Hippocampal formation (tissue), 2 donors: ENCODE measurements around the gene DTD1.

Source experiments
- DNase-seq, 2 donors: peaks; one replicate each; lab custom pipeline; 2025; lab: John Stamatoyannopoulos, UW

Gene DTD1

DNA sequence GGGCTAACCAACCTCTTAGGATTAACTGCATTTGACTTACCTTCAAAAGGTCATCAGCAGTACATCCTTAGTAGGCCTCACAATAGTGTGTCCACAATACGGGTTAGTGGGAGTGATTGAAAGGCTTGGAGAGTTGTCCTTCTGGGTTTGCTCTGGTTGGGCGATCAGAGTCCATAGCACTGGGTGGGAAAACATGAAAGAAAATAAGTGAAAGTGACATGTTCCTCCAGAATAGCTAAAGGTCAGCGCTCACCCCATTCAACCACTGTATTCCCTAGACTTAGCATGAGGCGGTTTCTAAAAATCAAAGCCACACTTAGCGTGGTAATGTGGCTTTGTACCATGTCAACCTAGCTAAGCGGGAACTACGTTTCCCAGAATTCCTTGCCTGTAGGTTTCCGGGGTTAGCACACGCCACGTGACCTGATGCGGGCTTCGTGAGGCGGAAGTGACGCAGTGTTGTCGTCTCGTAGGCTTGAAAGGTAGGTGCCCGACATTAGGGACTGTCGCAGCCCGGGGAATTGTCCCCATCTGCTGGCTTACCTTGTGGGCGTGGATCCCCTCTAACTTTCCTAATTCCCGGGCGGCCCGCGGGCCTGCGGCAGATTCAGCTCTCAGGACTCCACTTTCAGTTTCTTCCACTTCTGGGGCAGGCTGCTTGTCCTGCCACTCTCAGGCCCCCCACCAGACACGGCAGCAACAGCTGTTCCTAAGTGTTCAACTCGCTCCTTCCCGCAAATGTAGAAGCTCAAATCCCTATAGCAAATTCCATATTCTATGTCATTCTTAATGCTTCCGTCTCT is 206.0 kb downstream of the DTD1 start:
- DNase-seq, result peak; percentile 85 to 98

DNA sequence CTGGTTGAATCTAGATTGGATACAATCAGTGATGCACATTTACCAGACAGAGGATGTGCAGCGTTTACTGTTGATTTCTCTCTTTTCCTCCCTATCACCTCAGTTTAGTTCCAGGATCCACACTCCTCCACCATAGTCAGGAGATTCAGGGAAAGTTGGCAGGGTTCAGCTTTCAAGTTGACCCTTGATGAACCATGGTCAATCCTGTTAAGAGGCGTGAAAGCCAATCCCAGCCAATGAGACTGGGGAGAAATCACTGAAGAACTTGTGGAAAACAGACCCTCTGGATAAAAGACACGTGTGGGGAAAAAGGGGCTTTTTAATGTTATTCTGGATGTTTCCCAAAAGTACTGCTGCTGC is 206.6 kb downstream of the DTD1 start:
- DNase-seq, result no peak

GRCh38 chr20:18795366-18795765 is 207.5 kb downstream of the DTD1 start:
- DNase-seq, result no peak

DNA sequence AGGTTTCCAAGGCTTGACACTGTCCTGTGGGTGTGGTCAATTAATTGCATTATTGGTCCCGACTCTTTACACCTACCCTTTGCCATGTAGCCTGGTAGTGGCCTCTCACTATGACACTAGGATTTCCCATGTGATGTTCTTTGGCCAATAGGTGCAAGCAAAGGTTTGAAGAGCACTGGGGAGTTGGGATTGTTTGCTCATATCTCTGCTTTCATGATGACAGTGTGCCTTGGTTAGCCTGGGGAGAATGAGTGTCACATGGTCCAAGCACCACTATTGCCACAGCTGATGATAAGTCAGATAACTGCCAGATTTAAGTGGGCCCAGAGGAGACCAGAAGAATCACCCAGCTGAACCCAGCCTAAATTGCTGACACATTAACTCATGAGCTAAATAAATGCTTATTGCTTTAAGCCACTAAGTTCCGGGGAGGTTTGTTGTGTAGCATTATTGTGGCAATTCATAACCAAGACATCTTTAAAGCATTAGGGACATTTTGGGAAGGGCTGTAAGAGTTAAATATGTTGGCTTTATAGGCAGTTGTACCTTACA is 208.5 kb downstream of the DTD1 start:
- no peak for DNase-seq

GRCh38 chr20:18801516-18801915 is 213.7 kb downstream of the DTD1 start:
- DNase-seq, result no peak

DNA sequence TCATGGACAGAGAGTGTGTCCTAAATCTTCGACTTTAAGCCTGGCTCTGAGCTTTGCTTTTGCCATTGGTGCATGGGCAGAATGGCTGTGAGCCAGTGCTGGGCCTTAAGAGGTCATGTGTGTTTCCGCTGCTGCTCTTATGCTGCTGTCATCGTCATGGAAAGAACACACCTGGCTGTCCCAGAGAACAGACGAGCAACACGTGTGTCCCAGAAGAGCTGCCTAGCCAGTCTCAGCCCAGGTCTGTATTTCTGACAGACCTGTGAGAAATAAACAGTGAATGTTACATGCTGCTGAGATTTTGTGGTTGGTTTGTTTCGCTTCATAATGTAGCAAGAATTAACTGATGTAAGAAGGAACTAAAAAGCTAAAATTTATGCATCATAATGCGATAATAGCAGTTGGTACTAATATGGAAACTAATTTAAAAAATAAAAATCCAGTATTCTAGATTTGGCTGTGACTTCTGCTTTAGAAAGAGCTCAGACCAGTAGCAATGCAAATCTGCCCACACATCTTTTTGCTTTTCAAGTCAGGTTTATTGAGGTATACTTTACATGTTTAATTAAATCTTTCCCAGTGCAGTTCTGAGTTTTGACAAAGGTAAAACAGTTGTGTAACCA is 214.3 kb downstream of the DTD1 start:
- DNase-seq, result no peak

DNA sequence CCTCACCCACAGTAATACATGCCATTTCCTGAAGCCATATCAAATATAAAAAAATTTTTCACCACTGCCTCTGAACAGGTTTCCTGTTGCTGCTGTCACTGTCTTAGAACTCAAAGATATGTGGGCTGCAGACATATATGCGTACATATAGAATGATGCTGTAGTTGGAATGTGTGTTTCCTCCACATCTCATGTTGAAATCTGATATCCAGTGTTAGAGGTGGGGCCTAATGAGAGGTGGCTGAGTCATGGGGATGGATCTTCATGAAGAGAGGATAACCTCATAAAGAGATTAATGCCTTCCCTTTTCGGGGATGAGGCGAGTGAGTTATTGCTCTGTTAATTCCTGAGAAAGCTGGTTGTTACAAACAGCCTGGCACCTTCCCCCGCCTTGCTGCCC is 218.0 kb downstream of the DTD1 start:
- DNase-seq, result no peak

DNA sequence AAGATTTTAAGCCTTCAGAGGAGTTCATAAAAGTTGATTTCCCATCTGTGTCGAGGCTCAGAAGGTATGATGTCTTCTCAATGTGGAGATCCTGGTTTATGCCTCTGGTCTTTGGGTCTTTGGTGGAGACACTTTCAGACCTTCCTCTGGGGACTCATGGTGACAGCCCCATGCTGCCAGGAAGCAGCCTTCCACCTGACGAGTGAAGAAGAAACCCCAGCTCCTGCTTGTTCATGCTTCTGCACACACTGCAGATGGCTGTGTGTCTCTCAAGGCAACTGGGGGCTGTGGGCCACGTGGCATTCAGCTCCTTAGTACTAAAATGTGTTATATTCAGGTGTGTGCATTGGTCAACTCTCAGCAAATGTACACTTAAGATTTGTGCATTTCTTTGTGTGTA is 220.9 kb downstream of the DTD1 start:
- DNase-seq, result no peak

DNA sequence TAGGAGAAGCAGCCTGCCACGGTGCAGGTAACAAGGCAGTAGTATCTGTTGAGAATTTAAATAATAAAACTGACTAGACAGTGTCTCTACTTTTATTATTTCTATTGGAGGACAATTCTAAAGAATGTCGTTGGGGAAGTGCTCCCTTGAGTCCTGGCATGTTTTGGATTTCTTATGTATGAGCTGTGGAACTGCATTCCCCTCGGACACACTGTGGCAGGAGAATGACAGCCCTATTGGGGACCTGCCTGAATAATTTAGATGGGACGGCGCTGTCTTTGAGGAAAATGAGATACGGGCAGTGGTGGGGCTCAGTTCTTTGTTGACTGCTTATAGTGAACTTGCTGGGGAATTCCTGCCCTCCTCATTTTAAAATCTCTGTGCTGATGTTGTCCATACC is 223.3 kb downstream of the DTD1 start:
- DNase-seq, result no peak

- no peak for DNase-seq
Observed at GRCh38 chr20:18811904-18812303, 224.1 kb downstream of the DTD1 start.

DNA sequence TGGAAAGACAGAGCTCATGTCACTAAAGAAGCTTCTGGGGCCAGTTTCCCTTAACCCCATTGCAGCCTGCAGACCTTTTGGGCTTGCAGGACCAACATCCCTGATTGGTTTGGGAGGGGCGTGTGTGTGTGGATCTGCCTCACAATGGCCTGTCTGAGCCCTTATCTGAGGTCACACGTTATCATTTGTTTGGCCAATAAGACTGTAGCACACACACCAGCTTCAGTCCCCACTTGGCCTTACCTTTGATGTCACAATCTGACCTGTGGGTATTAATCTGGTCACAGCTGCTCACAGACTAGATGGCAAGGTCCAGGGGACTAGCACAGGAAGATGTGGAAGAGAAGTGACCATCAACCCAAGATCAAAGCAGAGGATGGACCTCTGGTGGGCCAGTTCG is 225.6 kb downstream of the DTD1 start, which contains the start of gene SCP2D1:
TSS of gene SCP2D1 (plus strand) at position 301 of the 400 bp plus-strand sequence. CDS start at position 334, 33 bp downstream.
- no peak for DNase-seq

DNA sequence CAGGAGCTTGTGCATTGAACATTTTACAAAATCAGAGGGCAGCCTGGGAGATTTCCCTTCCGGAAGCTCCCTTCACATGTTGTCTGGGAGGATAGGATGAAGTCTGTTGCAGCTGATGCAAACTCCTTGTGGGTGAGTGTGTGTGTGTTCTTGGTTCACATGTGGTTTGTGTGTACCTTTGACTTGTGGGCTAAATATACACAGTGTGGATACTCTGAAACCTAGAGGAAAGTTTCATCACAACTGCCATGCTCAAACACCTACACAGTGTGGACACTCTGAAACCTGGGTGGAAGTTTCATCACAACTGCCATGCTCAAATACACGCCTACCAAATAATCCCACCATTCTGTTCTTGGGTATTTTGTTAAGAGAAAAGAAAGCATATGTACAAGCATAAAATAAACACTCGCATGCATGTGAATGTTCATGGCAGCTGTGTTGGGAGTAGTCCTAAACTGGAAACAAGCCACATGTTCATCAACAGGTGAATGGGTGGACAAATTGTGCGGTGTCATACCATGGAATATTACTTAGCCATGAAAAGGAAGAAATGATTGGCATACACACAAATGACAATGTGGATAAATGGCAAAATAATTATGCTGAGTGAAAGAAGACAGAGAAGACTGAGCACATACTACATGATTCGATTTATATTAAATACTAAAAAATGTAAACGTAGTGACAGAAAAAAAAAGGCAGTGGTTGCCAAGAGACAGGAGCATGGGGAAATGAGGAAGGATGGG is 227.5 kb downstream of the DTD1 start:
- no peak for DNase-seq
